Karpas-422 (cell line): Measurements from ENCODE around the gene AP1G1. TPM values are rescaled to one million over a fixed set of nuclear protein-coding genes. Genes with fewer than 3 reads are reported as not detected.
"Not testable (repeated sequence)": the region's sequence is repeated elsewhere in the genome, so short reads cannot be mapped to it uniquely, and the experiment has no call there.

Source experiments
- DNase-seq: peaks from one replicate; pipeline ENCODE4 v3.0.0-alpha.2; 2015
- H2AFZ ChIP-seq: fragments of 200-600 bp; sonication (generic); 2 replicates; pipeline ENCODE4 v1.6.1; 2014; ENCODE audit warnings: antibody characterized with exemption, low read length, mixed read lengths
- H3K27ac ChIP-seq: fragments of 200-600 bp; sonication (generic); 2 replicates; pipeline ENCODE4 v1.5.1; 2014; ENCODE audit warnings: mild to moderate bottlenecking, low read length, moderate library complexity
- H3K27me3 ChIP-seq: fragments of 200-600 bp; sonication (generic); 2 replicates; pipeline ENCODE4 v1.6.1; 2014; ENCODE audit warnings: low read length, mixed read lengths
- H3K36me3 ChIP-seq: fragments of 200-600 bp; sonication (generic); 2 replicates; pipeline ENCODE4 v1.6.1; 2014; ENCODE audit warnings: low read length, mixed read lengths; ENCODE audit not compliant: insufficient read depth
- H3K4me1 ChIP-seq: fragments of 200-600 bp; sonication (generic); 2 replicates; pipeline ENCODE4 v1.6.1; 2014; ENCODE audit warnings: mild to moderate bottlenecking, low read length, mixed read lengths
- H3K4me2 ChIP-seq: fragments of 200-600 bp; sonication (generic); 2 replicates; pipeline ENCODE4 v1.6.1; 2014; ENCODE audit warnings: low read length, low read depth, mild to moderate bottlenecking; ENCODE audit not compliant: poor library complexity, severe bottlenecking
- H3K4me3 ChIP-seq: fragments of 200-600 bp; sonication (generic); 2 replicates; pipeline ENCODE4 v1.5.1; 2014; ENCODE audit warnings: mild to moderate bottlenecking, antibody characterized with exemption, low read length, mixed read lengths
- H3K79me2 ChIP-seq: fragments of 200-600 bp; sonication (generic); 2 replicates; pipeline ENCODE4 v1.6.1; 2014; ENCODE audit warnings: mild to moderate bottlenecking, low read length, mixed read lengths
- H3K9ac ChIP-seq: fragments of 200-600 bp; sonication (generic); 2 replicates; pipeline ENCODE4 v1.6.0; 2014; ENCODE audit warnings: low read length
- H3K9me2 ChIP-seq: fragments of 200-600 bp; sonication (generic), shearing (Covaris generic); replicated peaks from 2 replicates; pipeline ENCODE4 v1.6.0; 2014; ENCODE audit warnings: mild to moderate bottlenecking, low read length, moderate library complexity; ENCODE audit not compliant: insufficient read depth
- H3K9me3 ChIP-seq: fragments of 300-700, 200-600 bp; sonication (generic); 2 replicates; pipeline ENCODE4 v1.6.1; 2014; ENCODE audit warnings: low read length, mixed read lengths
- H4K20me1 ChIP-seq: fragments of 200-600 bp; sonication (generic); 2 replicates; pipeline ENCODE4 v1.6.1; 2014; ENCODE audit warnings: mild to moderate bottlenecking, antibody characterized with exemption, low read length, low read depth; ENCODE audit not compliant: insufficient read depth
- total RNA-seq: library from RNA; depleted of rRNA; stranded (reverse); fragments of >200 nt; shearing (Covaris generic); gene quantifications from 2 replicates; pipeline ENCODE4 v1.2.3, GENCODE V29; 2014; ENCODE audit warnings: low replicate concordance

AP1G1 gene
- total RNA-seq, 1 experiment from 2014 or later, result 78.8 TPM

- not testable (repeated sequence) for H3K27me3 ChIP-seq, H3K4me2 ChIP-seq, H4K20me1 ChIP-seq, H3K79me2 ChIP-seq, H3K4me1 ChIP-seq, H3K9me3 ChIP-seq, H3K27ac ChIP-seq, DNase-seq, H2AFZ ChIP-seq, H3K9ac ChIP-seq, H3K4me3 ChIP-seq, H3K36me3 ChIP-seq, H3K9me2 ChIP-seq
Measured at GRCh38 chr16:71832112-71832511, 23.5 kb upstream of the AP1G1 start.

GRCh38 chr16:71831698-71832097, 23.1 kb upstream of the AP1G1 start:
- H3K4me3 ChIP-seq, DNase-seq, H3K4me2 ChIP-seq, H3K9ac ChIP-seq, H3K27ac ChIP-seq, H3K4me1 ChIP-seq, H4K20me1 ChIP-seq, H3K36me3 ChIP-seq, H3K9me3 ChIP-seq, H3K79me2 ChIP-seq, H3K27me3 ChIP-seq, H3K9me2 ChIP-seq, H2AFZ ChIP-seq: not testable (repeated sequence)

GRCh38 chr16:71830359-71830758, 21.7 kb upstream of the AP1G1 start:
- no peaks in the 10 kb centered on the region for H3K9me3 ChIP-seq
- H3K27ac ChIP-seq, result no peak overlapping the region
- no peaks in the 10 kb centered on the region for H4K20me1 ChIP-seq
- H3K79me2 ChIP-seq, result no peaks in the 10 kb centered on the region
- DNase-seq, result no peak
- no peak overlapping the region for H3K9ac ChIP-seq
- no peaks in the 10 kb centered on the region for H3K4me1 ChIP-seq
- no peaks in the 10 kb centered on the region for H3K36me3 ChIP-seq
- H3K4me2 ChIP-seq, result no peak overlapping the region
- no peak overlapping the region for H3K4me3 ChIP-seq
- H3K9me2 ChIP-seq, result no peaks in the 10 kb centered on the region
- no peak overlapping the region for H2AFZ ChIP-seq
- H3K27me3 ChIP-seq, result no peaks in the 10 kb centered on the region

GRCh38 chr16:71826533-71827017, 17.9 kb upstream of the AP1G1 start:
- Histone ChIP-seq H3K27me3 (no peaks in the 10 kb centered on the region), H3K4me2 (no peak overlapping the region), H3K79me2 (no peaks in the 10 kb centered on the region), H3K9ac (no peak overlapping the region), H3K36me3 (no peaks in the 10 kb centered on the region), H3K27ac (no peak overlapping the region), H3K9me3 (no peaks in the 10 kb centered on the region), H3K4me1 (no peaks in the 10 kb centered on the region), H2AFZ (no peak overlapping the region), H3K4me3 (no peak overlapping the region), H3K9me2 (no peaks in the 10 kb centered on the region), H4K20me1 (no peaks in the 10 kb centered on the region)
- DNase-seq, result no peak

- H3K36me3 ChIP-seq, H3K9me2 ChIP-seq, H4K20me1 ChIP-seq, H3K79me2 ChIP-seq, H3K27ac ChIP-seq, H3K27me3 ChIP-seq, H3K9me3 ChIP-seq, H3K4me3 ChIP-seq, DNase-seq: not testable (repeated sequence)
- Histone ChIP-seq H3K9ac (peak overlapping the region; percentile 6; the same call in 1 of the 2 replicates), H3K4me1 (peaks cover 23% of the 10 kb centered on the region), H3K4me2 (peak overlapping the region; percentile 3), H2AFZ (peak overlapping the region; percentile 44)
Measured at GRCh38 chr16:71817155-71817500, 8.5 kb upstream of the AP1G1 start.

- Histone ChIP-seq H3K4me1 (peaks cover 22% of the 10 kb centered on the region), H3K4me3 (no peak overlapping the region), H3K9me2 (no peaks in the 10 kb centered on the region), H3K79me2 (peaks cover 23% of the 10 kb centered on the region), H3K36me3 (no peaks in the 10 kb centered on the region), H3K4me2 (no peak overlapping the region), H3K27ac (no peak overlapping the region), H3K9me3 (no peaks in the 10 kb centered on the region), H4K20me1 (no peaks in the 10 kb centered on the region), H2AFZ (no peak overlapping the region), H3K9ac (no peak overlapping the region), H3K27me3 (no peaks in the 10 kb centered on the region)
- no peak for DNase-seq
Measured at GRCh38 chr16:71811261-71811803, 2.7 kb upstream of the AP1G1 start.

- H3K4me2 ChIP-seq, H4K20me1 ChIP-seq, H3K27me3 ChIP-seq, H3K9me3 ChIP-seq, H3K27ac ChIP-seq, DNase-seq, H3K36me3 ChIP-seq, H3K9me2 ChIP-seq, H2AFZ ChIP-seq, H3K9ac ChIP-seq: not testable (repeated sequence)
- Histone ChIP-seq H3K4me3 (peak overlapping the region; percentile 78; the same call in 1 of the 2 replicates), H3K4me1 (peaks cover 22% of the 10 kb centered on the region), H3K79me2 (peaks cover 34% of the 10 kb centered on the region)
Measured at GRCh38 chr16:71810155-71810530, 1.5 kb upstream of the AP1G1 start.

- Histone ChIP-seq H3K27me3 (no peaks in the 10 kb centered on the region), H3K4me3 (peak overlapping the region; percentile 96), H3K9me2 (no peaks in the 10 kb centered on the region), H3K9me3 (no peaks in the 10 kb centered on the region), H2AFZ (peak overlapping the region; percentile 88; the same call in 1 of the 2 replicates), H3K9ac (peak overlapping the region; percentile 94), H4K20me1 (no peaks in the 10 kb centered on the region), H3K79me2 (peaks cover 54% of the 10 kb centered on the region), H3K36me3 (peaks cover 11% of the 10 kb centered on the region), H3K4me2 (peak overlapping the region; percentile 93), H3K27ac (peak overlapping the region; percentile 78), H3K4me1 (peaks cover 22% of the 10 kb centered on the region)
- DNase-seq, result no peak
Measured at GRCh38 chr16:71807905-71808592, 585 bp downstream of the AP1G1 start.
